Skin epidermis (tissue), 12 donors: ENCODE data around the gene FAM210A.

Experiments
- H3K27ac ChIP-seq, 21 experiments: fragments of 200-600 bp; sonication (generic) in 11 of 21; one replicate each; pipeline ENCODE4 v1.5.0; 2020; ENCODE audit warnings: mild to moderate bottlenecking in 3 of 21, inconsistent platforms in 2 of 21, moderate library complexity in 2 of 21
- H3K4me3 ChIP-seq, 7 experiments: fragments of 200-600 bp; sonication (generic) in 2 of 7; one replicate each; pipeline ENCODE4 v1.5.0; 2020; ENCODE audit warnings: inconsistent platforms in 2 of 7, mild to moderate bottlenecking in 2 of 7, moderate library complexity in 1 of 7

Gene FAM210A

DNA sequence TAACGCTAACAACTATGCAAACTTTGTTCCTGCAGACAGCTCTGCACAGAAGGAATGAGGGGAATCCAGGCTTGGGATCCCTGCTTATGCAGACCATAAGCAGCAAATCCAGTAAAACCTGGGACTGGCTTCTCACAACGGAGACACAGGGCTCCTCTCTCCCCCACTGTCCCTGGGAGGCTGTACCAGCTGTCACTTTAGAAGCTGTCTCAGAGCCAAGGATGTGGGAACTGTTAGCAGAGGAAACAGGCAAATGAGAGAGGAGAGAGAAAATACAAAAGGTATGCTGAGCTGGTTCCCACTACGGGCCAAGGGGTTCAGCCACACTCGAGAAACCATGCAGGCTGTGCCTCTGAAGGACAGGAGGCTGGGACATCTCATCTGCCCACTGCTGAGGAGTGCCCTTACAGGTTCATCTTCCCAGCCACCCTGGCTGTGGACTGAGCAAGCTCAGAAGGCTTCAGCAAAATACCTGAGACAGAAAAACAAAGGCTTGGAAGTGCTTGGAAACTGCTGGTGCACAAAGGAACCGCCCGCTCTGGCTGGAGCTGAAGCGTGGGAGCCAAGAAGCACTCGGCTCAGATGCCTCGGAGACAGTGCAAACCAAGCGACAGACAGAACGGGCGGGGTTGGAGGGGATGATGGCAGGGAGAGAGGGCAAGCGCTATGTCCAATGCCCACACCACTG is 72.5 kb downstream of the FAM210A start:
- no peak overlapping the region for H3K4me3 ChIP-seq
- no peak overlapping the region for H3K27ac ChIP-seq

DNA sequence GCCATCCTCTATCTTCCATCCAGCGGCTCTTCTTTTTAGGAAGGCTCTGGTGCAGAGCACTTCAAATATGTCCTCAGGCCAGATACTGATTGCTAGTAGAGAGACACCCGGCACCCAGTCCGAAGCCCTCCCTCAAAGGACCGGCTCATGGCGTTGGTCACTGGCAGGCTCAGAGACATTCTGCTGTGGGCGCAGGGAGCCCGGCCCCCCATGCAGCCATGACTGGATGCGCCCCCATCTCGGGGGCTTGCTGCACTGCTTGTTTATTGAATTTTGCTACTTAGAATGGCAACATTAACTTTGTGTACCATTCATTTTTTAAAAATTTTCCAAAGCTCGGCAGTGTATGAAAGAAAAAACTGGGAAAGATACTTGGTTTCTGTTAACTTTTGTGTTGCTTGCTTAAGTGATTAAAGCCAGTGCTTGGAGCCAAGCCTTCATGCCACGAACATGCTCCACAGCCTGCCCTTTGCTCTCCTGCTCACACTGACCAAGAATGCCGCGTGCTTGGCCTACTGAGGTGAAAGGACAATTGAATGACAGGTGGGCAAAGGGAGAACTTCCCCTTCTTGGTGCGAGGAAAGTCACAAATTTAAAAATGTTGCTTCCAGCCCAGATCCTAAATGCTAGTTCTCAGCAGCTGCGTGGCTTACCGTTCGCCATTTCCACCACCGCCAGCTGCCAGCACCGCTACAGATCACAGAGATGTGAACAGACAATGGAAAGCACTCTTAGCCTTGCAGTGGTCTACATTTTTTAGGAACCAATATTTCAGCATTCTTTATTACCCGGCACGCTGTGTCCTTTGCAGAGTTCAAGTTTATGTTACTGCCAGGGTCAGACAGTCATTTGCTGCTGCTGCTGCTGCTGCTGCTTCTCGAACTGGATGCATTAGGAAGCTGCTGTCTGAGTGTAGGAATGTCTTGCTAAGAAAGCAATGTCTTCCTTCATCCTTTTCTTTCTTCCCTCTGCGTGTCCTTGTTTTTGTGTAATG is 76.7 kb downstream of the FAM210A start:
- Histone ChIP-seq H3K4me3 (no peak overlapping the region), H3K27ac (no peak overlapping the region)

DNA sequence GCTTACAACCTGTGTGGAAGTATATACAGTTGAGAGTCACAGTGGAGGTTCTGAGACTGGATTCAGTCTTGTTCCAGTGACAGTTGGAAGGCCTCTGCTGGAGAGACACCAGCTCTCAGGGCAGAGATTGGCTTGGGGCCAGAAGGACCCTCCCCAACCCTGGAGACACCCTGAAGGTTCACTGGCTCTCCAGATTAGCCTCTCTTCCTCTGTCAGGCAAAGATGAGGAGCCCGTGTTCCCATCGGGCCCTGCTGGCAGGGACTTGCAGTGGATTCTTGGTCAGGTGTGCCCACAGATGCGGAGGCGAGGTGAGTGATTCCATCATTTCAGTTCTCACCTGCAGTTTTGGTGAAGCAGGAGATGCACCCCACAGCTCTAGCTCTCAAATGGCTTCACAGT is 78.6 kb downstream of the FAM210A start:
- Histone ChIP-seq H3K27ac (no peak overlapping the region), H3K4me3 (no peak overlapping the region)

DNA sequence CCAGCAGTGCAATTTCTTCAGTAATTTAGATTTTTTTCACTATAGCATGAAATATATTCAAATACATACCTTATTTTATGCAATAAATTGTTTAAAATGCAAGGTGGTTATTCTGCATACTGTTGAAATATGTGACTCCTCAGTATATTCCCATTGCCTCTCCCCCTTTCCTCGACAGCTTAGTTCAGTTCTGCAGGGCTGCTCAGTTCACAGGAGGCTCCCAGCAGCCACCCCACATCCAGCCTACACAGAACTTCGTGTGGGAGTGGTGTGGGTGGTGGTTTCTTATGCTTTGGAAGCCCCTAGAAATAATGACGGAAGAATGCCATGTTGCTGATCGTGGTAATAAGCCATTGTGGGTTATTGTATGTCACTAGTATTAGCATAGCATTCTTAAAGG is 79.7 kb downstream of the FAM210A start:
- Histone ChIP-seq H3K4me3 (no peak overlapping the region), H3K27ac (no peak overlapping the region)

GRCh38 chr18:13645093-13645492 is 81.3 kb downstream of the FAM210A start:
- H3K4me3 ChIP-seq = no peak overlapping the region
- no peak overlapping the region for H3K27ac ChIP-seq

- Histone ChIP-seq H3K27ac (no peak overlapping the region), H3K4me3 (no peak overlapping the region)
Measured at GRCh38 chr18:13643261-13643751, 83.1 kb downstream of the FAM210A start.

GRCh38 chr18:13642440-13642827 is 83.9 kb downstream of the FAM210A start:
- Histone ChIP-seq H3K27ac (peak overlapping the region in 3 of 21 experiments; percentile 32 to 70 (median 38)), H3K4me3 (peak overlapping the region in 1 of 7 experiments; percentile 24)

DNA sequence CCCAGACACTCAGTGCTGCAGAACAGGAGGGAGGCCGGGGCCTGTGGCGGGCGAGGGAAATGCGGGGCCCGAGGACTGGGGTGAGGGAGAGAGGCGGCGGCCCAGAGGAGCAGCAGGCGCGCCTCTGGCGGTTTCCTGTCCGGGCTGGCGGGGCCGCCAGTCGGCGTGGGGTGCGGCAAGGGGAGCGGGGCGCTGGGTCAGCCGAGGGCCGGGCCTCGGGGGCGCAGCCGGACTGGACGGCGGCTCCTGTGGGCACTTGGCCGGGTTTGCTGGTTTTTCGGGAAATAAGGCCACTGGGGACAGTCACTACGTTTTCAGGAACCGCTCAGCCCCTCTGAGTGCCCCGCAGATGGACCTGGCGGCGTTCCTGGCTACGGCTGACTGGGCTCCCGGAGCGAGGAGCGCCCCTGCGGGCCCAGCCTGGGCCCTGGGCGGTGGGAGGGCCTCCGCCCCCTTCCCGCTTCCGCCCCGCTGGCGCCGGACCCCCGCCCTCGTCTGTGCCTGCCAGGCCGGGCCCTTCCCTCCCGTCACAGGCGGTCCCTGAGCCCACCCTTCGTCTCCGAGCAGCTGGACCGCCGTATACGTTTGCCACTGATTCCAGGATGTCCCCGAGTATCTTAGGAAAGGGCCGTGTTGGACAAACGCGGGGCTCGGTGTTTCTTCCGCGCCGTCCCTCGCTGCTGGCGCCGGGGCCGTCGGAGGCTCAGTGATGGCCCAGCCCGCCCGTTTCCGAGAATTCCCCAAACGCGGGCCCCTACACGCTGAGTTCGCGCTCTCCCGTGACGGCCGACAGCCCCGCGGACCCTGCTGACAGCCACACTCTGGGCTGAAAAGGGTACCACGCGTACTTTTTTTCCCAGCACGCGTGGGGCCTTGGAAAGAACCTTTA is 84.6 kb downstream of the FAM210A start:
- Histone ChIP-seq H3K27ac (peak overlapping the region in 9 of 21 experiments; percentile 23 to 70 (median 47)), H3K4me3 (peak overlapping the region in 6 of 7 experiments; percentile 7 to 25 (median 16))

DNA sequence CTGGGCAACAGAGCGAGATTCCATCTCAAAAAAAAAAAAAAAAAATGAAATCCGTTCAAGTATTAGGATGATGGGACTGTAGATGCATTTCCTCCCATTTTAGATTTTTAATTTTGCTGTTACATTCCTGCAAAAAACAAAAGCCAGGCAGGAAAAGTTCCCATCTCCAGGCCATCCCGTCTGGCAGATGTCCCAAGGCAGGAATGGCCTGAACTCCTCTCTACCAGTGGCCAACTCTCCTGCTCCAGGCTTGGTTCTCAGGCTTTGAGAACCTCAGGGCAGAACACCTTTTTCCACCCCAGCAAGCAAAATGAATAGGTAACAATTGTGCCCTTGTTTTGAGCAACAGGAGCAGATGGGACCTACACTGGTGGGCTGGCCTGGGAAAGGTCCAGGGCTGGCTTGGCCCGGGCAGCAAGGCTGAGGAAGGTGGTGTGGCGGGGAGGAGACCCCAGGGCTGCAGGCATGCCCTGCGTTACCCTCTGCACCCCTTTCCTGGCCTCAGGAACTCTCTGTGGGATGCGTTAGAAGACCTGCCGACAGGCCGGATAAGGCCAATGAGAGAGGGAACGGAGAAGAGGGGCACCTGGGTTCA is 86.0 kb downstream of the FAM210A start:
- Histone ChIP-seq H3K4me3 (no peak overlapping the region), H3K27ac (no peak overlapping the region)

DNA sequence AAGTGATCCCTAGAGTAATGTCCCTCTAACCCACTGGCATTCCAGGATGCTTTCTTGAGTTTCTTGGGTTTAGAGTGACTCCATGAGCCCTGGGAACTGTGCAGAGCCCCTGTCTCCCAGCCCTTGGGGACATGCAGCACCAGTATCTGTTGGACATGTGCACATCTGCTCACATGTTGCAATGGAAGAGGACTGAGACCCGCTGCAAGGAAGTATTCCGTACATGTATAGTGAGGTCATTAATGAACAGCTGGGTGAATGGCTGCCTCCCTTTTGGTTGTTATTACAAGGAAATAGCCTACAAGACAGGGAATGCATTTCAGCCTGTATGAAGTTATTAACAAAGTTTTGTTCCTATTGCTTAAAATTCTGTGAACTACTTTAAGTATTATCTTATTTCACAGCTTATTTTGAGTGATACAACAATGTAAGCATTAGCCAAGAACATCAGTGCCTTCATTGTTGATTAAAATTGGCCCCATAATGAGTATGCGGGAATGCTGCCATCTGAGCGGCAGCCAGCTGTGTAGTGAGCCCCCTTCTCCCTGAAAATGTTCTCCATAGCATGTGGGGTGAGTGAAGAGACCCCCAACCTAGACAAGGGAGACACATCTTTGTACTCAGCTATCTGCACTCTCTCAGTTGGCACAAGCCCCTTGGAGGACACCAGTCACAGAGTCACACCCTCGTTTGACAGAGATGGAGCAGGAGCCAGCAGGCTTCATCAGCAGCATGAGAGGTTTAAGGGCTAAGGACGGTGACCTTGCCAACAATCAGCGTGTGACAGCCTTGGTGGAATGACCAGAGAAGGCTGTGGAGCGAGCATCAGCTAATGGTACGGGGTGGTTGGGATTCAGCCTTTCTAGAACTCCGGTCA is 87.4 kb downstream of the FAM210A start:
- H3K27ac ChIP-seq = no peak overlapping the region
- no peak overlapping the region for H3K4me3 ChIP-seq

- Histone ChIP-seq H3K27ac (no peak overlapping the region), H3K4me3 (no peak overlapping the region)
Measured at GRCh38 chr18:13635046-13635445, 91.3 kb downstream of the FAM210A start.

DNA sequence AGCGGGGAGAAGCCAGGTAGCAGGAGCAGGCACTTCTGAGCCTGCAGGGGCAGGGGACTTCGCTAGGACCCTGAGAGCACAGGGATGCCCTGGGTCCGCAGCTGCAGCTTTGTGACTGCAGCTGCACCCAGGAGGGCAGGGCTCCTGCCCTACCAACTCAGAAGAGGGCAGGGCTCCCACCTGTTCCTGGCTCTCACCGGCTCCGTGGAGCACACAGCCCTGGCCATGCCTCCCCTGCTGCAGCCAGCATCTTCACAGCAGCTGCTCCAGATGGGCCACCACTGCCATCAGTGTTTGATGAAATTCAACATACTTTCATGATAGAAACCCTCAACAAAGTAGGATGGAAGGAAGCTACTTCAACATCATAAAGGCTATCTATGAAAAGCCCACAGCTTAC is 92.7 kb downstream of the FAM210A start:
- Histone ChIP-seq H3K27ac (no peak overlapping the region), H3K4me3 (no peak overlapping the region)

DNA sequence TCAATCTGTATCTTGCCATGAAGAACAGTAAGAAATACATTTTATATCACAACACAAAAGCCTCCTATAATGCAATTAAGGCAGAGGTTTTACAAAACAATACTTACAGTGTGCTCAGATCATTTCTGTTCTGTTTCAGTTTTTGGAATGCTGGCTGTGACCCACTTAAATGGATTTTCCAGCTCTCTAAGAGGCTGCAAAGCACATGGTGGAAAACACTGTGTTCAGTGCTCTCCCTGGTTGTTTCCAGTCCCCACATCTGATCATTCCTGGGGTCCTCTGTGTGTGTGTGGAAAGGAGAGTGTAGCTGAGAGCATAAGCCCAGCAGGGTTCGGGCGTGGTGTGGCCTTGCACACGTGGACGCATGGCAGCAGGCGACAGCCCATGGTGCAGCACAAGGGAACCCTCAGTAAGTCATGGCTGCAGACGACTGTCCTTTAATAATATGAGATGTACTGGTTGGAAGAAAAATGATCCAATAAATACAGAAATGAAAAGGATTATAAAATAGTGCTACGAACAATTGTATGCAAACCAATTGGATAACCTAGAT is 95.6 kb downstream of the FAM210A start:
- no peak overlapping the region for H3K27ac ChIP-seq
- H3K4me3 ChIP-seq = no peak overlapping the region

DNA sequence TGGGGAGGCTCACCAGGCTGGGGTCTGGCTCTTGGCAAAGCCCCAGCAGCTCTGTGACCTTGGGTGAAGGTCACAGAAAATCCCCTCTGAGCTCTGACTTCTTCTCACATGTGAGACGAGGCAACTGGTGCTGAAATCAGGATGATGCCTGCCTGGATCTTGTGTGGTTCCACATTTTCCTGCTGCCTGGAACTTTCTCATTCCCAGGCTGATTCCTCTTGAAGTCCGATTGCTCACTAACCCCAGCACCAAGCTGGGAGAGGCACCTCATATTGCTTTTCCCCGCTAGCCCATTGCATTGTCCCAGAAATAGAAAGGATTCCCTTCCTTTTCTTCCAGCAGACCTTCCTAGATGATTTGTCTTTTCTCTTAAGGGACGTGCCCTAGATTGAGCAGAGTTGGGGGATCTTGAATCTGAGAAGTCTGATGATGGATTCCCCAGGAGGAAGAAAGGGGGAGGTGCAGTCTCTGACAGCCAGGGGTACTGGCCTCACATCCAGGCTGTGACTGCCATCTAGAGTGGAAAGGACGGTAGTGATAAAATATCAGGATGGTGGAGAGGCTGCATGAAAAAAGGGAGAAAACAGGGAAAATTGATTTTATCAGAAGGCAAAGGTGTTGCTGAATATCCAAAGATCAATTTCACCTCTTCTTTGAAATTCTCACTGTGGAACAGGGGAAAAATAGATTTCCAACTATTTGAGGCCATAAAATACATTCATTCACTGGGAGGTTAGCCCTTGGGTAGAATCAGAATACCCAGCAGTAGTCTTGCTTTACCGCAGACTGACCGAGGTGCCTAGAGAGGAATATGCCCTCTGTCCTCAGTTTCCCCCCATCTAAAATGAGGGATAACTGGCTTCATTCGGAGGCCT is 96.3 kb downstream of the FAM210A start:
- Histone ChIP-seq H3K4me3 (no peak overlapping the region), H3K27ac (peak overlapping the region in 9 of 21 experiments; percentile 5 to 79 (median 19))

DNA sequence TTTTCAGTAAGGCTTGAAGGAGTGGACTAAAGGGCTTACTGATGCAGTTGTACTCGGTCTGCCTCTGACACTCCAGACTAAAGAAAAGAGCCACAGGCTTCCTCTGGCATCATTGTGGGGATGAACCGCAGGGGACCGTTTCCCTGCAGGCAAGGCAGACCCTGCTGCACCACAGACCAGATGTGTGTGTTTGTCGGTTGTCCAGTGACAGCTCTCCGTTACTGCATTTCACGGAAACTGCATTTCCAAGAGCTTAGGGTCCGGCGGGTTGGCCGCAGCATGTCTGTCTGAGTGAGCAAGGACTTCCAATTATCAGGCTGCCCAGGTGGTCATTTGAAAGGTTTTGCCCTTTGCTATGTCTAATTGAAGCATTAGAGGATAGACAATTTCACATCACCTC is 98.1 kb downstream of the FAM210A start:
- Histone ChIP-seq H3K4me3 (no peak overlapping the region), H3K27ac (peak overlapping the region in 2 of 21 experiments; percentile 2 to 23)

GRCh38 chr18:13627639-13628038 is 98.7 kb downstream of the FAM210A start:
- peak overlapping the region in 1 of 21 experiments; percentile 2 for H3K27ac ChIP-seq
- no peak overlapping the region for H3K4me3 ChIP-seq

- H3K27ac ChIP-seq = peak overlapping the region in 1 of 21 experiments; percentile 19
- no peak overlapping the region for H3K4me3 ChIP-seq
Measured at GRCh38 chr18:13626544-13626908, 99.8 kb downstream of the FAM210A start.
